Naive thymus-derived CD8-positive, alpha-beta T cell (primary cell): Measurements from ENCODE around the gene RAI14. TPM values are rescaled to one million over a fixed set of nuclear protein-coding genes. Genes with fewer than 3 reads are reported as not detected.

Experiments
- ATAC-seq, 2 donors: fragments of 150-1000 bp; cut with Tn5 transposase in 1 of 2; sonication (Bioruptor Pico), chemical (Tn5 transposase) in 1 of 2; 1 replicate in 1 of 2; 2 replicates in 1 of 2; pipeline ENCODE4 v1.10.0; 2021; ENCODE audit warnings: mild to moderate bottlenecking in 2 of 2, moderate library complexity in 2 of 2
- POLR2A ChIA-PET: fragments of 350-600 bp; sonication (Branson Sonifier 250); formaldehyde crosslinking; loops from one replicate; lab custom pipeline; 2021; ENCODE audit warnings: antibody characterized with exemption; lab: Charles Lee
- DNase-seq, 10 donors: peaks; one replicate each; pipeline versions ENCODE4 v3.0.0 to v3.0.0-alpha.2; 2020 to 2022
- H3K27ac Mint-ChIP-seq, 10 donors: one replicate each; pipeline ENCODE4 v1.8.0; 2020 to 2022; ENCODE audit warnings: mild to moderate bottlenecking in 10 of 10, mixed read lengths in 10 of 10, moderate library complexity in 4 of 10, inconsistent platforms in 1 of 10
- H3K27me3 Mint-ChIP-seq, 5 donors: one replicate each; pipeline ENCODE4 v1.8.0; 2021 to 2022; ENCODE audit warnings: mixed read lengths in 5 of 5
- H3K36me3 Mint-ChIP-seq, 3 donors: one replicate each; pipeline ENCODE4 v1.8.0; 2020 to 2022; ENCODE audit warnings: mixed read lengths in 3 of 3, mild to moderate bottlenecking in 2 of 3, inconsistent platforms in 1 of 3
- H3K4me1 Mint-ChIP-seq, 4 donors: one replicate each; pipeline ENCODE4 v1.8.0; 2021 to 2022; ENCODE audit warnings: mixed read lengths in 4 of 4
- H3K4me3 Mint-ChIP-seq, 10 donors: one replicate each; pipeline ENCODE4 v1.8.0; 2020 to 2022; ENCODE audit warnings: mild to moderate bottlenecking in 10 of 10, mixed read lengths in 10 of 10, moderate library complexity in 6 of 10, inconsistent platforms in 1 of 10
- H3K9me3 Mint-ChIP-seq, 9 donors: one replicate each; pipeline ENCODE4 v1.8.0; 2020 to 2022; ENCODE audit warnings: mixed read lengths in 9 of 9, mild to moderate bottlenecking in 3 of 9, inconsistent platforms in 1 of 9, moderate library complexity in 1 of 9
- polyA plus RNA-seq, 3 donors: library from polyadenylated mRNA; unstranded; fragments of 300-500 nt; fragmentation: Illumina TruSeq; gene quantifications; one replicate each; pipeline ENCODE4 v1.2.3, GENCODE V29; 2021
- total RNA-seq, 8 experiments: library from RNA in 2 of 8; stranded (reverse) in 2 of 8; gene quantifications; one replicate each; pipeline ENCODE4 v1.2.3 and lab custom pipeline; 2021 to 2026

Gene RAI14
- total and polyA plus RNA-seq, 5 experiments from 2014 or later: not detected

DNA sequence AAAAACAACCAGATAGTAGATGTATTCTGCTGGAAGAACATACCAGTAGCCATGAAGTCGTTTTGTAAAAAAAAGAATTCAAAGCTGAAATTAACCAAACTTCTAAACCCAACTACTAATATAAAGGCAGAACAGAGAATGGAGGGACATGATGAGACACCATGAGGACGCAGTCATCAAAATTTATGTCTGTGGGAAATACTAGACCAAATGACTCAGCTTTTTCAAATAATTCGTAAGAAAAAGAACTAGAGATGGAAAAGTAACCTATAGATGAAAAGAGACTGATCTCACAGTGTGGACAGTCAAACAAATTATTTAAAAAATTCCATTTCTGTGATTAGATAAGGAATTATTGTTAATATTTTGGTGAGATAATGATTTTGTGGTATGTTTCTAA is 193.1 kb downstream of the RAI14 start:
- H3K9me3 Mint-ChIP-seq: peaks cover 0 to 2% (median 0%) of the 10 kb centered on the region in 9 donors
- H3K4me1 Mint-ChIP-seq: no peaks in the 10 kb centered on the region
- POLR2A ChIA-PET: no interaction called here
- no peak overlapping the region for H3K27ac Mint-ChIP-seq
- peaks cover 0 to 10% (median 0%) of the 10 kb centered on the region in 3 donors for H3K36me3 Mint-ChIP-seq
- ATAC-seq: no peak
- peaks cover 7 to 20% (median 9%) of the 10 kb centered on the region in 5 donors for H3K27me3 Mint-ChIP-seq
- no peak overlapping the region for H3K4me3 Mint-ChIP-seq
- no peak for DNase-seq

DNA sequence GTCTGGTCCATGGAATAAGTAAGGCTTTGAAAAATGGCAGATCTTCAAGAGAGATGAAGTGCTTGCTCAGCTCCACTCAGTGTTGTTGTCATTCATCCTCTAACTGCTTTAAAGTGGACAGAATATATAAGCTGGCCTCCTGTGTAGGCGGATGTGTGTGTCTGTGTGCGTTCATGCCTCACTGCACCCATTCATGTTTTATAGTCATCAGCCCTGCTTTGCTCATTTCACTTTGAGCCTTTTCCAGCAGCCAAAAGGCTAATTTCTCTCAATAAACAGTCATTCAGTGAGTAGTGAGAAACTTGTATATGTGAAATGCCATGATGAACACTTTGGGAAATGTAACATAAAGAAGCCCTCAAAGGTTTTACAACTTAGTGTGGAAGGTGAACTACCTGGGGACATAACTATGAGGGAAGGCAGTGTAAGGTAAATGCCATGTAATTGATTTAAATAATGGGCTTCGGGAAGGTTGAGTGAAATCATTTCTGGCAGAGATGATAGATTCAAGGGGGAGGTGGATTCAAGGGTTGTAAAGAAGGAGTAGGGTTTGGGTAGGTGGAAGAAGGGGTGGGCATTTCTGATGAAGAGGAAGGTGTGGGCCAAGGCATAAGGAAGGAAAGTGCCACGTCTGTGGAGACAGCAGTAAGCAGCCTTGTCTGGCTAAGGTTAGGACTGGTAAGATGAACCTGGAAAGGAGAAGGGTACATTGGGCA is 198.5 kb downstream of the RAI14 start:
- peaks cover 0 to 10% (median 4%) of the 10 kb centered on the region in 5 donors for H3K27me3 Mint-ChIP-seq
- no peak for DNase-seq
- H3K36me3 Mint-ChIP-seq: peaks cover 0 to 5% (median 0%) of the 10 kb centered on the region in 3 donors
- no peak for ATAC-seq
- POLR2A ChIA-PET: no interaction called here
- H3K4me3 Mint-ChIP-seq: no peak overlapping the region
- H3K27ac Mint-ChIP-seq: no peak overlapping the region
- H3K4me1 Mint-ChIP-seq: no peaks in the 10 kb centered on the region
- H3K9me3 Mint-ChIP-seq: peaks cover 0 to 2% (median 0%) of the 10 kb centered on the region in 9 donors

GRCh38 chr5:34857161-34857560 is 201.0 kb downstream of the RAI14 start:
- Mint-ChIP-seq H3K4me3 (no peak overlapping the region), H3K27me3 (peaks cover 0 to 7% (median 3%) of the 10 kb centered on the region in 5 donors), H3K9me3 (peaks cover 0 to 2% (median 0%) of the 10 kb centered on the region in 9 donors), H3K27ac (no peak overlapping the region), H3K4me1 (no peaks in the 10 kb centered on the region), H3K36me3 (peaks cover 0 to 4% (median 0%) of the 10 kb centered on the region in 3 donors)
- ATAC-seq (no peak), DNase-seq (no peak)
- POLR2A ChIA-PET: no interaction called here

DNA sequence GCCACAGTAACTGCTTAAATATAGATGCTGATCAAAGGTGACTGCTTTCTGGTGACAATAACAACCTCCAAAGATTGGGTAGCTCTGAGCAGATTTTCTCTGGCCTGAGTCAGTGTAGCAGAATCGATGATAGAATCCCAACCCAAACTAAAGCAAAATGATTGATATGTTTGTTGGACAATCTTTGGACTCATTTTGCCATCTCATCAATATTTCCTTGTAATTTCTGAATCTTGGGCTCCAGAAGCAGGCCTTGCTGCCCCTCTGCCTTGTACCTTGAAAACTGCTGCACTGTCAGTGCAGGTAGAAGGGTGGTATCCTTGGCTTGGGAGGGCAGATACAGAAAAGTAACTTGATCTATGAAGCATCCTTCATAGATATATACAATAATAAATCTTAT is 201.8 kb downstream of the RAI14 start:
- DNase-seq (no peak), ATAC-seq (no peak)
- POLR2A ChIA-PET: no interaction called here
- Mint-ChIP-seq H3K4me1 (no peaks in the 10 kb centered on the region), H3K4me3 (no peak overlapping the region), H3K36me3 (no peaks in the 10 kb centered on the region), H3K9me3 (no peaks in the 10 kb centered on the region), H3K27ac (no peak overlapping the region), H3K27me3 (peaks cover 0 to 7% (median 0%) of the 10 kb centered on the region in 5 donors)

DNA sequence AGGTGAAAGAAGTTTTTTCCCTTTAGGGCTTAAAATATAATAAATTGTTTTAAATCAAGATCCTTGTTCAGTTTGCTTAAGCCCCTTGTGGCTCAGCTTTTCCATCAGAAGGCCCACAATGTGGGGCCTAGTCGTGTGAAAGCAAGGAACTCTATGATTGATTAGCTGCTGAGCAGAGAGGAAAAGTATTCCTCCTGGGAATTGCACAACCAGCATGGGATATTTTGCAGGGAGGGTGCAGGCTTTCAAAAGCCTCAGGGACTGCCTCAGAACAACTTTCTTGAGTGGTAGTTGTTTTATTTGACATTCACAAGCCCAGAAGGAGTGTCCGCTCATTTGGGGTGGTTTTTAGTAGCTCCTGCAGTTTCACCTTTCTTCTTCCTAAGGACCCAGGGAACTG is 202.7 kb downstream of the RAI14 start:
- no peak overlapping the region for H3K4me3 Mint-ChIP-seq
- H3K27me3 Mint-ChIP-seq: peaks cover 0 to 2% (median 0%) of the 10 kb centered on the region in 5 donors
- H3K36me3 Mint-ChIP-seq: no peaks in the 10 kb centered on the region
- H3K9me3 Mint-ChIP-seq: no peaks in the 10 kb centered on the region
- ATAC-seq (no peak), DNase-seq (no peak)
- H3K27ac Mint-ChIP-seq: peak overlapping the region in 1 of 10 donors; percentile 9
- H3K4me1 Mint-ChIP-seq: no peaks in the 10 kb centered on the region
- POLR2A ChIA-PET: no interaction called here

- DNase-seq: no peak
- no peak overlapping the region for H3K27ac Mint-ChIP-seq
- H3K4me3 Mint-ChIP-seq: no peak overlapping the region
- peaks cover 0 to 2% (median 0%) of the 10 kb centered on the region in 5 donors for H3K27me3 Mint-ChIP-seq
- POLR2A ChIA-PET: no interaction called here
- no peaks in the 10 kb centered on the region for H3K9me3 Mint-ChIP-seq
- no peaks in the 10 kb centered on the region for H3K36me3 Mint-ChIP-seq
- H3K4me1 Mint-ChIP-seq: no peaks in the 10 kb centered on the region
- ATAC-seq: no peak
These were observed 203.1 kb downstream of the RAI14 start for GRCh38 chr5:34859253-34859652.

GRCh38 chr5:34863946-34864345 is 207.8 kb downstream of the RAI14 start:
- POLR2A ChIA-PET: no interaction called here
- no peak for ATAC-seq
- no peaks in the 10 kb centered on the region for H3K4me1 Mint-ChIP-seq

DNA sequence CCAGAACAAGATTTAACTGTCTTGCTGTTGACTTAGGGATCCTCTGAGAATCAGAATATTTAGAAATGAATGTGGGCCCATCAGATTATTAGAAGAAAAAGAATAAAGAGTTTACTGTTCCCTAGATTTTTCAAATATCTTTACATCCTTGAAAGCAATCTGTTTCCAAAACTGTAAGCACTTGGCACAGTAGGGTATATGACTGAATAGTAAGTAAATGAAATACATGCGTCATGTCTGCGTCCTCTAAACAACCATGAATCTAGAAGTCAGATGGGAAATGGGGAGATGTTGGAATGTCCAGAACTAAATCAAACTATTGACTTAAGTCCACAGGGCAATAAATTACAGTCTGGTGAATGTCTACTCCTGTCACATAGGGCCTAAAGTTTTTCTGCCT is 209.0 kb downstream of the RAI14 start:
- H3K4me1 Mint-ChIP-seq: no peaks in the 10 kb centered on the region
- peaks cover 0 to 7% (median 0%) of the 10 kb centered on the region in 3 donors for H3K36me3 Mint-ChIP-seq
- no peak overlapping the region for H3K4me3 Mint-ChIP-seq
- H3K27me3 Mint-ChIP-seq: no peaks in the 10 kb centered on the region
- H3K9me3 Mint-ChIP-seq: no peaks in the 10 kb centered on the region
- no peak overlapping the region for H3K27ac Mint-ChIP-seq
- DNase-seq: no peak
- ATAC-seq: no peak
- POLR2A ChIA-PET: no interaction called here

More at GRCh38 chr5:34863946-34864345, 207.8 kb downstream of the RAI14 start:
- Mint-ChIP-seq H3K27ac (no peak overlapping the region), H3K4me3 (no peak overlapping the region), H3K9me3 (no peaks in the 10 kb centered on the region), H3K36me3 (peaks cover 0 to 5% (median 0%) of the 10 kb centered on the region in 3 donors), H3K27me3 (no peaks in the 10 kb centered on the region)
- DNase-seq: no peak

- H3K4me1 Mint-ChIP-seq: no peaks in the 10 kb centered on the region
- ATAC-seq (no peak), DNase-seq (no peak)
- H3K4me3 Mint-ChIP-seq: no peak overlapping the region
- no peak overlapping the region for H3K27ac Mint-ChIP-seq
- H3K36me3 Mint-ChIP-seq: peaks cover 0 to 7% (median 0%) of the 10 kb centered on the region in 3 donors
- H3K9me3 Mint-ChIP-seq: no peaks in the 10 kb centered on the region
- POLR2A ChIA-PET: no interaction called here
- H3K27me3 Mint-ChIP-seq: no peaks in the 10 kb centered on the region
These were observed 210.9 kb downstream of the RAI14 start for GRCh38 chr5:34866989-34867471.

GRCh38 chr5:34867660-34868059 is 211.5 kb downstream of the RAI14 start:
- no peaks in the 10 kb centered on the region for H3K4me1 Mint-ChIP-seq
- no peaks in the 10 kb centered on the region for H3K9me3 Mint-ChIP-seq
- peaks cover 0 to 7% (median 0%) of the 10 kb centered on the region in 3 donors for H3K36me3 Mint-ChIP-seq
- H3K27me3 Mint-ChIP-seq: no peaks in the 10 kb centered on the region
- H3K27ac Mint-ChIP-seq: no peak overlapping the region
- POLR2A ChIA-PET: no interaction called here
- ATAC-seq (no peak), DNase-seq (no peak)
- no peak overlapping the region for H3K4me3 Mint-ChIP-seq

DNA sequence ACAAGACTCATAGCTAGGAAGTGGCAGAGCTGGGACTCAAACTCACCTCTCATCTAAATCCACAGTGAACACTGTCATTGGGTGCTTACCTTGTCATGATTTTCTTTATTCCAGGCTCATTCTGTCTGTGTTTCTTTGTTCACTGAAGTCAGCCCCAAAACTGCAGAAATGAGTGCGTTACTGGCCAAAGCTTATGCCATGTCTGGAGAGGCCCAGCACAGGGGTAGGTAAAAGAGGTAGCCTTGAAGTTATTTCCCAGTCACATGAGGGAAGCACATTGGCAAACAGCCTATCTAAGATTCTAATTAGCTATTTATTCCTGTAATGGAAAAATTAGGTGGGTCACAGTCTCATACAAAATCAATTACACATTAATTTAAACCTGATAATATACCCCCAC is 212.7 kb downstream of the RAI14 start:
- ATAC-seq: no peak

DNA sequence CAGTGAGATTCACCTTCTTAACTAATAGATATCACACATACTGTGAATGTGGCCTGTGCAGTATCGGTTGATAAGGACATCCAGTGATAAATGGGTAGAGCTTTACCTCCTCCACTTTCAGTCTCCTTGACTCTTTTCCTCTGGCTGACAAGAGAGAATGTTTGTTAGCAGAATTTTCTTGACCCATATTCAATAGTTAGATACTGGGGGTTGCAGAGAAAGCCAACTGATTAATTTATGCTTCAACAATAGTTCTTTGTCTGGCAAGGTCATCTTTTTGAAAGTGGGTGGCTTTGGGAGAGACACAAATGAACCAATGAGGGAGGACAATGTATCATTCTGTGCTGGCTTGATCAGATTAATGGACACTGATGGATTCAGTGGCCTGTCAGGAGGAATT is 213.1 kb downstream of the RAI14 start:
- H3K4me3 Mint-ChIP-seq: no peak overlapping the region
- no peak for ATAC-seq
- H3K27me3 Mint-ChIP-seq: peaks cover 0 to 7% (median 0%) of the 10 kb centered on the region in 5 donors
- DNase-seq: no peak
- no peaks in the 10 kb centered on the region for H3K4me1 Mint-ChIP-seq
- peaks cover 0 to 7% (median 0%) of the 10 kb centered on the region in 3 donors for H3K36me3 Mint-ChIP-seq
- H3K9me3 Mint-ChIP-seq: no peaks in the 10 kb centered on the region
- no peak overlapping the region for H3K27ac Mint-ChIP-seq
- POLR2A ChIA-PET: no interaction called here

More for the DNA sequence above, 212.7 kb downstream of the RAI14 start:
- DNase-seq: no peak
- Mint-ChIP-seq H3K9me3 (no peaks in the 10 kb centered on the region), H3K27me3 (peaks cover 0 to 4% (median 0%) of the 10 kb centered on the region in 5 donors), H3K36me3 (peaks cover 0 to 7% (median 0%) of the 10 kb centered on the region in 3 donors), H3K27ac (no peak overlapping the region), H3K4me1 (no peaks in the 10 kb centered on the region), H3K4me3 (no peak overlapping the region)
- POLR2A ChIA-PET: no interaction called here

DNA sequence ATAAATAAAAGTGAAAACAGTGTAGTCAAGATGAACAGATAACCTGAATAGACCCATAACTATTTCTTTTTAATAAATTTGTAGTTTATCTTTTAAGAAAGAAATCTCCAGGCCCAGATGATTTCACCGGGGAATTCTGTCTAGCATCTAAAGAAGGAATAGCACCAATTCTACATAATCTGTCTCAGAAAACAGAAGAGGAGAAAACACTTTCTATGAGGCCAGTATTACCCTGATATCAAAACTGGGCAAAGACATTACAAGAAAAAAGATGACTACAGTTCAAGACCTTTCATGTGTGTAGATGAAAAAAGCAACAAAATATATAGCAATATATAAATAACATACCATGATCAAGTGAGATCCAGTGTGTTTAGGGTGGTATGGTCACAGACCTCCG is 214.3 kb downstream of the RAI14 start:
- Mint-ChIP-seq H3K4me3 (no peak overlapping the region), H3K4me1 (no peaks in the 10 kb centered on the region), H3K36me3 (peaks cover 0 to 7% (median 0%) of the 10 kb centered on the region in 3 donors), H3K27me3 (peaks cover 0 to 9% (median 0%) of the 10 kb centered on the region in 5 donors), H3K9me3 (peaks cover 0 to 6% (median under 1%) of the 10 kb centered on the region in 9 donors), H3K27ac (no peak overlapping the region)
- POLR2A ChIA-PET: no interaction called here
- ATAC-seq (no peak), DNase-seq (no peak)
